NCI-H146 treated with DMSO at 0.1 percent for 48 hours (cell line): Measurements from ENCODE around the gene SLC18A3.

Experiments used
- DNase-seq: peaks from one replicate; lab custom pipeline; 2025; ENCODE audit not compliant: unreplicated experiment; lab: John Stamatoyannopoulos, UW

The SLC18A3 gene

DNA sequence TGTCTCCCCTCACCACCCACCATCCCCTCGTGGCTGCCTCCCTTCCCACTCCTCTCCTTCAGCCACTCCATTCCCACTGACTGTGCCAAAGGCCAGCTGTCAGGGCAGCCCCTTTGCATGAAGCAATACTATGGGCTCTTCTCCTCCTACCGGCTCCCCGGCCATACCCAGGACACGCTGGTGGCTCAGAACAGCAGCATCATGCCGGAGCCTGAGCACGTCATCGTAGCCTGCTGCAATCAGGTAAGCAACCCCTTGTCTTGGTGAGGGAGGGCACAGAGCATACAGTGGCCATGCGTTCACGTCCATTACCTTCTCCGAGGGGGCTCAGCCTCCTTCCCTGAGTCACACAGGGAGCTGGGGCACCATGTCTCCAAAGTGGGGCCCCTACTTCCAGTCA, 15.3 kb downstream of the SLC18A3 start:
- no peak for DNase-seq

DNA sequence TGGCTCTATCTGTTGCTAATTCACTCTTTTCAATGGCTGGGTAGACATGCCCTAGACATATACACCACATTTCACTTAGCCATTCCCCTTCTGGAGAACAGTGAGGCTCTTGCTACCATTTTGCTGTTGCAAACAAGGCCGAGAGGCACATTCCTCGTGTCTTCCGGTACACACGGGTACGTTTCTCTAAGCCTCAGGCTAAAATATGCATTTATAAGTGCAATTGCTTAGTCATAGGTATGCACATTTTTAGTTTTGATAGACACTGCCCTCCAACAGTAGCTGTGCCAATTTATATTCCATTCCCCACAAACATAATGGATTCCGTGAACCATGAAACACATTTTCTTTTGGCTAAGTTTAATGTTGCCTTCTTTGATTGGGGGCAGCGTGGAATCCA, 16.9 kb downstream of the SLC18A3 start:
- no peak for DNase-seq

DNA sequence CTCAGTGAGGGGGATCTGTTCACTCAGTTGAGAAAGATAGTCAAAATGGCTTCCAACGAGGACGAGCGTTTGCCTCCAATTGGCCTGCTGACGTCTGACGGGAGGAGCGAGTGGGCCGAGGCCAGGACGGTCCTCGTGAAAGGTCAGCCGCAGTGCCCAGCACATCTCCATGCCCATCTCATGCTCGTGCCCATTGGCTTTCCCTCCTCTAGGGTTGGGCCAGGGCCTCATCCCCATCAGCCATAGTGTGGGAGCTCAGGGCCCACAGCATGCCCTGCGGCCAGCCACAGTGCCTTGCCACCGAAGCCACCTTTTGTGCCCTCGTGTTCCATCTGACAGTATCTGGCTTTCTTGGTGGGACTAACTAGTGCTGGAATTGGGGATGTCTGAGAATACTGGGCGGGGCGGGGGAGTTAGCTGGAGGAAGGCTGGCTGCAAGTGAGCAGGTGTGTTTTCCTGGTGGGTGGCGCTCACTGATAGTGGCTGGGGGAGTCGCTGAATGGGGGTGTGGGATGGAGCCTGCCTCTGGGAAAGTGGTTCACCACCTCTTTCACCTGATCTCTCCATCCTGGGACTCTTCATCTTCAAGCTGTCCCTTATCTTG, 17.6 kb downstream of the SLC18A3 start:
- DNase-seq = no peak

DNA sequence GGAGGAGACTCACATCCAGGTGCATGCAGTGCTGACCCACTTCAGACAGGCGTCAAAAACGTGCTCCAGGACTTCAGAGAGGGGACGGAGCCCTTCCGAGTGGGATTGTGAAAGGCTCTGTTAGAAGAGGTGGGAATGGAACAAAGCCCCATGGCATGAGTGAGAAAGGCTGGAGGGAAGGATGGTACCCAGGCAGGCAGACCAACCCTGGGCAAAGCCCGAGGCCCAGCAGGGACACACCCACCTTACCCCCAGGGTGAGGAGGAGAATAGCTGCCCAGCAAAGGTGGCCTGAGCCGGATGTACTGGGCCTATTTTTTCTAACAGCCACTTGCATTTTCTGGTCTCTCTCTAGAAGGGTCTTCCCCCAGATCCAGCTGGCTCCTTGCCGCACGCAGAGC, 18.5 kb downstream of the SLC18A3 start:
- no peak for DNase-seq

DNA sequence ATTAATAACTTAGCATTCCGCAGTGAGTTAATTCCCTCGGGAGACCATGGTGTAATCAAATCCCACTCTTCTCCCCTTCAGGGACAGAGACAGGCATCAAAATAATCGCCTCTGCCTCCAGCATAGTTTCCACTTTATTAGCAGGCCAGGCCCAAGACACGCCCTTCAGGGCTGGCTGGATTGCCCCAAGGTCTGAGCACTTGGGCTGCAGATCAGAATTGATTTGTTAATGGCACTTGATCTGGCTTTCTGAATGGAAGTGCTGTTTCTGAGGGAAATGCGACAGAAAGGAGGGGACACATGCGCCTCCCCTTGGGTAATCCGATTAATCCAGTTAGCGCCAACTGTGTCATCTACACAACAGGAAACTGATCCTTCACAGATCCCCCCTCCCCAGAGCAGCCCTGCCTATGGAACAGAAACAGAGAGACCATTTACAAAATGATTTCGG, 19.3 kb downstream of the SLC18A3 start:
- DNase-seq = no peak

DNA sequence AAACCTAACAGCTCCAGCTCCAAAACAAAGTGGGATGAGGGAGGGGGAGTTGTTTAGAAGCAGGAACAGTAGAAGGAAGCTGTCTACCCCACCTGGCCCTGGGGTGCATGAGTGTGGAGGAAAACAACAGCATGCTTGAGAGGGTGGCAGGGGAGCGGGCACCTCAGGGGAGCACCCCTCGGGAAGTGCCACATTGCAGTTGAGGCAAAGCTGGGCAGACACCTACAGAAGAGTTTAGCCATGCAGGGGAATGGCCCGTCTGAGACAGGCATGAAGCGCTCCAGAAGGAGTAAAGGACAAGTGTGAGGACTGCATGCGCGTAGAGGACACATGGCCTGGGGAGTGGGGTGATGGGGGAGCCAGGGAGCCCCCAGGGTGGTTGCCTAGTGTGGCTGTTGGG, 21.9 kb downstream of the SLC18A3 start:
- DNase-seq = no peak

DNA sequence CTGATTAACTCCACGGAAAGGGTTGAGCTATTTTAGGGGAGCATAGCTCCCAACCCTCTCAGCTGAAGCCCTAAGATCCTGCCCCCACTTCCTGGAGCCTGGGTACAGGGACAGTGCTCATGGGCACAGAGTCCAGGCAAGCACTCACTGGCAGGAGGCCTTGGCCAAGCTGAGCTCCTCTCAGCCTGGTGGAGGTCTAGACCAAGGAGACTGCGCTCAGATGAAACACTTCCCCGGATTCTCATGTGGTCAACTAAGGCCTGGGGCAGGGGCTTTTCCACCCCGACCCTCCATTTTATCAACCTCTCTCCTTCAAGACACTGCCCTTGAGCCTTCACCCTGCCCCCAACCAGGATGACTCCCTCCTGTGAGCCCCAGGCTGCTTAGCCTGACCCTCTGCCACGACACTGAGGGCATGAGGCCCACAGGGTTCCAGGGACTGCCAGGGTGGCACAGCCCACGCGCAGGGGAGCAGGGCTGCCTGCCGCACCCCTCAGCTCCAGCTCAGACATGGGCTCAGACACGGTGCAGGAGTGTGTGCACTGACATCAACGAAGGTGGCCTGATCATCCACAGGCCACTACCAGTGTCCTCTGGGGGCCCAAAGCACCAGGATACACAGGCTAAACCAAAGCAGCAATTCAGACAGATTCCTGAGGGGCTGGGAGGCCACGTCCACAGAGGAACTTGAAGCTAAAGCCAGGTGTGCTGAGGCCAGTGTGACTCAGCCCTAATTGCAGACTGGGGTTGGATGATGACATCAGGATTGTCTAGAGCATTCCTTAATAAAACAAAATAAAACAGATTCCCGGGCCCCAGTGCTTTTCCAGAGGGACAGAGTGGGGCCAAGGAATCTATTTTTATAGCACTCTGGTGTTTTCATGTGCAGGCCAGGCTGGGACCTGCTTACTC, 22.6 kb downstream of the SLC18A3 start:
- DNase-seq = no peak

DNA sequence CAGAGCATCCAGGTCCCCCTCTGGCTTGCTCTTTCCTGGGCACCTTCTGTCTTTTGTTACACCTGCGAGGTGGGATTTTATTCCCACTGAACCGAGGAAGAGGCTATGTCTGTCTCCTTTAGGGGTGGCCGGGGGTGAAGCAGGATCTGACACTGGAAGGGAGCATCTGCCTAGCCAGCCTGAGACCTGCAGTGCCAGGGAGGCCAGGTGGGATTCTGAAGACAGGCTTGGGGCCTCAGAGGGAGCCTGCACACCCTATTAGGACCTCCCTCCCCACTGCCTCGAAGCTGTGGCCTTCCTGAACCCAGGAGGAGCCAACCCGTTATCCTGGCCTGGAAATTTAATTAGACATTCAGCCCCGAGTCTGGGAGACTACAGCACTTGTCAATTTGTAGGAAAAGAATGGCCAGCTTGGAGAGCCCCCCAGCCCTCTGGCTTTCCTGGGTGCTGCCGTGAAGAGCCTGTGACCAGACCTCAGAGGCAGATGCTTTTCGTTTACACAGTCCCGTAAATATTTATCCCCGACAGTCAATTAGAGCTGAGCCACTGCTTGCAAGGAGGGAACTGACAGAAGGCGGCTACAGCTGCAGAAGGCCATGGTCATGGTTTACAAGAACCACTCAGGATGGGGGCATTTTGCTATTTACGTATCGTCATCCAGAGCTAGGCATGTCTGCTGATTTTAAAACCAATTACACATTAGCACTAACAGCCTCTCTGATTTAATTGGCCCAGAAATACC, 23.4 kb downstream of the SLC18A3 start:
- DNase-seq = no peak

DNA sequence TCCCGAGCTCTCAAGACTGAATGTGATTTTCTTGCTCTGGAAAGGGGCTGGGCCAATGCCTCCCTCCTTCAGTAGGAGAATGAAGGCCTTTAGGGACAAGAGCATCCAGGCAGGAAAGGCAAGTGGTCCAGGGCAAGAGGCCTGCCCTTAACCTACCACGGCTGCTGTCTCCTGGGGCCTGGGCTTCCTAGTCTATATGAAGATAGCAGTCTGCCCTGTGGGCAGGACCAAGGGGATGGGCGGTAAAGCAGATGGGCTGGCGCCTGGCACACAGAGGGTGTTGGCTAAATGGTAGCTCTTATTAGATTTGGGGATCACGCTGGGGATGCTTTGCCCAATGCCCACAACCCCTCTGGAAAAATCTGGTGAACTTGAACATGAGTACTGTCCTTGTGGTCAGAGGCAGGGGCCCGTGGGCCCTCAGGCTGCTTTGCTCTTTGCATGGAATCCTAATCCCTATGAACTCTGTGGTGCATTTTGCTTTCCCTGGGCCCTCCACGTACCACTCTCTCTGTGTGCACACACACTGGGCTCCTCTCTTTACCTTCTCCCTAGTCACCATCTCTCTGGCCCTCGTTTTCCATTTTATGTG, 24.1 kb downstream of the SLC18A3 start:
- DNase-seq = no peak

DNA sequence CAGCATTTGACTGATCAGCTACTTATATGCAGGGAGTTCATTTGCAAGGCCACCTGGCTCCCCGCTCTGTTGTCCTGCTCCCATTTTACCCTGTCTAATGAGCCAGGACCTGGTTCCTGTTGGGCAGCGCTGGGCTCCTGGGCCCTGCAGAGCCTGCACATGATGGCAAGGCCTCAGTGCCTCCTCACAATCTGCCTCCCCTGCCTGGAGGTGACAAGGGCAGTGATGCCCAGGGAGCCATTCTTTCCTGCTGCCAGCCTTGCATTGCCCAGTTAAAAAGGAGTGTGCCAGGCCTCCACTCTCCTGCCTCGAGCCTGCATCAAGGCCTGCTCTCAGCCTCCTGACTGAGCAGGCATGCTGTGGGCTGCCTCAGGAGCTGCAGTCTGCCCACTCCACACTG, 32.2 kb downstream of the SLC18A3 start:
- no peak for DNase-seq

DNA sequence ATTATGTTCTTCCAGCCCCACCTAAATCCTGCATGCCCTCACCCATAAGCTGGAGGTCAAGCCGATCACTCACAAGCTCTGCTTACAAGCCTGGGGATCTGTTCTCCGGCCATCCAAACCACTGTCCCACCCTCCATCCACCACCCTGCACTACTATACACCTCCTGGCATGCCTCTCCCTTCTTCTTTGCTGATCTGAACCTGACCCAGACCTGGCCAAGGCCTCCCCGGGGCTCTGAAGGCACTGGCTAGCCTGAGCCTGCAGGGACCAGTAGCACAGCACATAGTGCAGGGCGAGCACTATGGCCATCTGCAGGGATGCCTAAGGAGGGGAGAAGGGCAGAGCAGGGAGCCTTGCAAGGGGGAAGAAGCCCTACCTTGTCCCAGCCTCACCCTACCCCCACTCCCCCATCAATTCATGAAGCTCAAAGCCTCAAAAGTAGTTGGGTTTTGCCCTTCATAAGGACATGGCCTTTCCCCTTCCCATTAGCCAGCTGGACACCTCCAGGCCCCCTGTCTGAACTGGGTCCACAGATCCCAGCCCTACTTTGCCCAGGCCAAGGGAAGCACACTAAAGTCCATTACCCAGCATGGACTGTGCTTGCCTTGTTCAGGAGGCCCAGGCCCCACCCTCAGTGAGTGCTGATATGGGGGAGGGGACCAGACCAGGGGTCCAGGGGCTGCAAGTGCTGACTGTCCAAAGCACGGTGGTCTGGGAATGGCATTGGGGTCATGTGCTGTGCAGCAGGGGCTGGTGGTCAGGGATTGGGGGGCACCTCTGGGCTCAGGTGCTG, 33.3 kb downstream of the SLC18A3 start:
- no peak for DNase-seq

DNA sequence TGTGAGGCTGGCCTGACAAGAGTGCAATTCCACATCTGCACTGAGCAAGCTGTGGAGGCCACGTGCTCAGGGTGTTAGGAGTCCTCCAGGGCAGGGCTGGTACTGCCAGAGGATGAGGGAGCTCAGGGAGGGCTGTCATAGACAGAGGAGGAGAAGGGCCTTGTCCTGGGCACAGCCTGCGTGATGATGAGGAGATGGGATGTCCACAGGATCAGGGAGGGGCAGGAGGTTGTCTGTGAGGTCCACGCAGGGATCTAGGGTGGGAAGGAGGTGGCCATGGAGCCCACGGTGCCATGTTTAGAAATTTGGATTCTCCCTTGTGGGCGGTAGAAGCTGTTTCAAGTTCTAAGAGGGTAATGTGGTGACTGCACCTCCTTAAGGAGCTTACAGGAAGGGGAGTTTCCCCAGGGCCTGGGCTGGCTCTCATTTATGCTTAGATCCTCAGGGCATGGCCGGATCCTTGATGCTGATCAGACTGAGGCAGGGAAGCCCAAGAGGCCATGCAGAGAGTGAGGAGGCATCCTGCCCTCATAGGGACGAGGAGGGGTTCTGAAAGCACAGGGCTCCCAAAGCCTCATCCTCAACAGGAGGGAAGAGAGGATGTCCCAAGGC, 34.0 kb downstream of the SLC18A3 start:
- no peak for DNase-seq

DNA sequence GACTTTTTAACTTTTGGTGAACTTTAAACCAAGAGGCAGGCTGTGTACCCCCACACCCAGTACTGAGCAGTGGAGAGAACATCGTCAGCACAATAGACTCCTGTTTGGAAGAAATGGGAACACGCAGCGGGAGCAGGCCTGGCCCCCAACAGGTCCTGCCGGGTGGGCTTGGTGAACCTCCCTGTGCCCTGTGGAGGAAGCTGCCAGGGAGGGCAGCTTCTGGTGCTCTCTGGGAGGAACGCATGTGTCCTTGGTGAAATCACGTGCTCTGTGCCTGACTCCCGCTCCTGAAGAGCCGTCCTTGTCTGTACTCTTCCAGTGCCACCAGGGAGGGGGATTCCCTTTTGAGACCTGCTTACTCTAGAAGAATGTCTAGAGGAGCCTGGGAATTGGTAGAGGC, 35.3 kb downstream of the SLC18A3 start:
- DNase-seq = no peak

DNA sequence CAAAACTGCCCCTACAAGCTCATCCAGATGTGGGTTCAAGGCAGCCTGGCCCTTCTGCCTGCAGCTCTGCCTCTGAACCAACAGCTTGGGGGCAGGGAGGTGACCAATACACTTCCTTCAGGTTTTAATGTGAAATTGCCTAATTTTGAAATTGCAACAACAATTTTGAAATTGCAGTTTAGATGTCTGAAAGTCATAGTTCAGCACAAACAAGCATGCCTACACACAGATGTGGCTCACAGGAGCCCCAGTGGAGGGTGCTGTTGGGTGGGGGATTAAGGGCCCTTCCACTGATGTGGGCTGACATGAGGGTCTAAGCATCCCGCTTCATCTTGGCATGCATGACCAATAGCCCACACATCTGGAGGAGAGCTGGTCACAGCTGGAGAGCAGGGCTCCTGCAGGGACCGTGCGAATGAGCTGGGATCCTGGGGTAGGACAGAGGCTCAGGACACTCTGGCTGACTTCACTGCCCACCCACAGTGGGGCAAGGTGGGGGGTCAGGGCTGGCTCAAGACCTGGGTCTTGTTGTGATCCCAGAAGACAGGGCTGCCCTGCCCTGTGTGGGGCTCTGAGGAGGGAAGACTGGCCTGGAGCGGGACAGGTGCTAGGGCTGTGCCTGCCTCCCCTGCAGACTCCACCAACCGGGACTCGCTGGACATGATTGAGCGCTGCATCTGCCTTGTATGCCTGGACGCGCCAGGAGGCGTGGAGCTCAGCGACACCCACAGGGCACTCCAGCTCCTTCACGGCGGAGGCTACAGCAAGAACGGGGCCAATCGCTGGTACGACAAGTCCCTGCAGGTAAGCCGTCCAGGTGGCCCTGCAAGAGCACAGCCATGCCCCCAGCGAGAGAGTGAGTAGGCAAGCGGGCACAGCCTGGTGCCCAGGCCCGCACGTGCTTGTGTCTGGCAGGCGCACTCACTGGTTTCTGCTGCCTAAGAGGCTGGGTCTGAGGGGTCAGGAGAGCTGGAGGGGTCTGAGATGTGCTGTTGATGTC, 36.1 kb downstream of the SLC18A3 start:
- no peak for DNase-seq

DNA sequence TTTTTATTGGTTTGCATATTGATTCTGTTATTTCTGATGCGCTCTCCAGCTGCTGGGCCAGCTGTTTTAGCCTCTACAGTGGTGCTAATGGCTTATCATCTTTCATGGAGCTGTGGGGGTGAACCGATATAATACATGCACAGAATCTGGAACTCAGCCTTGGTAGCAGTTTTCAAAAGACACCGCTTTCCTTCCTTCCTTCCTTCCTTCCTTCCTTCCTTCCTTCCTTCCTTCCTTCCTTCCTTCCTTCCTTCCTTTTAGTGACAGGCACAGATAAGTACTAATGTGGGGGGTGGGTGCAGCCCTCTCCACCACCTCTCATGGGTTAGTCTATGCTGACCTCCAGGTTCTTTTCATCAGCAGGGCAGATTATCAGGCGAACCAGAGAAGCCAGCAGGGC, 37.4 kb downstream of the SLC18A3 start:
- no peak for DNase-seq

DNA sequence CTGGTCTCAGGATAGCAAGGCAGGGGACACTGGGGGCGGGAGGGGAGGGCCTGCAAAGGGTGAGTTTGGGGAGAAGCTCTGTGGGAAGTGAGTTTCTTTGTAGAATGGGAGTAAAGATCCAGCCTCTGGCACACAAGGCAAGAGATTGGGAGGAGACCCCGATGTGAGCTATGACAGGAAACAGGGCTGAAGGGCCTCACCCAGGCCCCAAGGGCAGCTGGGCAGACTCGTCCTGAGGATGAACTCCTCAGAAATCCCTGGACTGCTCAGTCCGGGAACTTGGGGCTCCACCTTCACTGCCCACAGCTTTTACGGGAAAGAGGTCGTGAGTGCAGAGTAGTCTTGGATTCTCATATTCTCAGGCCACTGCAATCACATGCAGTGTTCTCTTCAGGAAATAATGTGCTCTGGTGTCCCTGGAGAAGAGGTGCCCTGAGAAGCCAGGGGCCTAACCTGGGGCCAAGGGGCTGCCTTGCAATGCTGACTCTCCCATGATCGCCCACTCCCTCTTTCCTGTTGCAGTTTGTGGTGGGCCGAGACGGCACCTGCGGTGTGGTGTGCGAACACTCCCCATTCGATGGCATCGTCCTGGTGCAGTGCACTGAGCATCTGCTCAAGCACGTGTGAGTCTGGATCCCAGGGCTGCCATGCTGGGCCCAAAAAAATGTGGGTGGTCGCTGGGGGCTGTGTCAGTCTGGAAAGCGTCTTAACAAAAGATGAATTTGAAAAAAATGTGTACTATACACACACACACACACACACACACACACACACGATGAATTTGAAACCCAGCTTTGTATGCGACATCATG, 38.1 kb downstream of the SLC18A3 start:
- no peak for DNase-seq

DNA sequence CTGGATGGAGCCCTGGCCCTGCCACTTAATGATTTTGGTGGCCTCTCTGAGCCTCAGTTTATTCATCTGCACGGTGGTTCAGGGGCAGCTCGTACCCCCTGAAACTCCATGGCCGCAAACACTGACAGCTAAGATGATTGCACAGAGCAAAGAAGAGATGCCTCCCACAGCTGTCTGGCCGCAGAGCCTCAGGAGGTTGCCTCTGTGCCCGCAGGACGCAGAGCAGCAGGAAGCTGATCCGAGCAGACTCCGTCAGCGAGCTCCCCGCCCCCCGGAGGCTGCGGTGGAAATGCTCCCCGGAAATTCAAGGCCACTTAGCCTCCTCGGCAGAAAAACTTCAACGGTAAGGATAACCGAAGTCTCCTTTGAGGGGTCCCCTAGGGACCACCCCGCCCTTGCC, 39.2 kb downstream of the SLC18A3 start:
- DNase-seq = no peak
